C4-2B (cell line): ENCODE results near the gene CHST10.
"Not testable (repeated sequence)": the region's sequence is repeated elsewhere in the genome, so short reads cannot be mapped to it uniquely, and the experiment has no call there.

Experiments
- H3K27ac ChIP-seq: fragments of 450-650 bp; 2 replicates; pipeline ENCODE4 v1.5.1; 2017
- ZFX ChIP-seq: fragments of 450-650 bp; IDR thresholded peaks from 2 replicates; pipeline ENCODE4 v1.6.1; 2017
- TF ChIP-seq, protein P1 (sequence below): fragments of 450-650 bp; conservative IDR thresholded peaks from 2 replicates; pipeline ENCODE4 v1.5.1; 2017; ENCODE audit warnings: mild to moderate bottlenecking

CHST10 gene, protein sequence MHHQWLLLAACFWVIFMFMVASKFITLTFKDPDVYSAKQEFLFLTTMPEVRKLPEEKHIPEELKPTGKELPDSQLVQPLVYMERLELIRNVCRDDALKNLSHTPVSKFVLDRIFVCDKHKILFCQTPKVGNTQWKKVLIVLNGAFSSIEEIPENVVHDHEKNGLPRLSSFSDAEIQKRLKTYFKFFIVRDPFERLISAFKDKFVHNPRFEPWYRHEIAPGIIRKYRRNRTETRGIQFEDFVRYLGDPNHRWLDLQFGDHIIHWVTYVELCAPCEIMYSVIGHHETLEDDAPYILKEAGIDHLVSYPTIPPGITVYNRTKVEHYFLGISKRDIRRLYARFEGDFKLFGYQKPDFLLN

GRCh38 chr2:100416935-100417710 is at the start of gene CHST10:
Gene CHST10 (minus strand): TSS chr2:100417668. CDS start chr2:100406675, 10,993 bp downstream.
- peak within 1 kb of the TSS; percentile 72 for H3K27ac ChIP-seq
- TF ChIP-seq, protein P1, sequence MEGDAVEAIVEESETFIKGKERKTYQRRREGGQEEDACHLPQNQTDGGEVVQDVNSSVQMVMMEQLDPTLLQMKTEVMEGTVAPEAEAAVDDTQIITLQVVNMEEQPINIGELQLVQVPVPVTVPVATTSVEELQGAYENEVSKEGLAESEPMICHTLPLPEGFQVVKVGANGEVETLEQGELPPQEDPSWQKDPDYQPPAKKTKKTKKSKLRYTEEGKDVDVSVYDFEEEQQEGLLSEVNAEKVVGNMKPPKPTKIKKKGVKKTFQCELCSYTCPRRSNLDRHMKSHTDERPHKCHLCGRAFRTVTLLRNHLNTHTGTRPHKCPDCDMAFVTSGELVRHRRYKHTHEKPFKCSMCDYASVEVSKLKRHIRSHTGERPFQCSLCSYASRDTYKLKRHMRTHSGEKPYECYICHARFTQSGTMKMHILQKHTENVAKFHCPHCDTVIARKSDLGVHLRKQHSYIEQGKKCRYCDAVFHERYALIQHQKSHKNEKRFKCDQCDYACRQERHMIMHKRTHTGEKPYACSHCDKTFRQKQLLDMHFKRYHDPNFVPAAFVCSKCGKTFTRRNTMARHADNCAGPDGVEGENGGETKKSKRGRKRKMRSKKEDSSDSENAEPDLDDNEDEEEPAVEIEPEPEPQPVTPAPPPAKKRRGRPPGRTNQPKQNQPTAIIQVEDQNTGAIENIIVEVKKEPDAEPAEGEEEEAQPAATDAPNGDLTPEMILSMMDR: no peak
- peak; percentile 83 for TF ChIP-seq ZFX

DNA sequence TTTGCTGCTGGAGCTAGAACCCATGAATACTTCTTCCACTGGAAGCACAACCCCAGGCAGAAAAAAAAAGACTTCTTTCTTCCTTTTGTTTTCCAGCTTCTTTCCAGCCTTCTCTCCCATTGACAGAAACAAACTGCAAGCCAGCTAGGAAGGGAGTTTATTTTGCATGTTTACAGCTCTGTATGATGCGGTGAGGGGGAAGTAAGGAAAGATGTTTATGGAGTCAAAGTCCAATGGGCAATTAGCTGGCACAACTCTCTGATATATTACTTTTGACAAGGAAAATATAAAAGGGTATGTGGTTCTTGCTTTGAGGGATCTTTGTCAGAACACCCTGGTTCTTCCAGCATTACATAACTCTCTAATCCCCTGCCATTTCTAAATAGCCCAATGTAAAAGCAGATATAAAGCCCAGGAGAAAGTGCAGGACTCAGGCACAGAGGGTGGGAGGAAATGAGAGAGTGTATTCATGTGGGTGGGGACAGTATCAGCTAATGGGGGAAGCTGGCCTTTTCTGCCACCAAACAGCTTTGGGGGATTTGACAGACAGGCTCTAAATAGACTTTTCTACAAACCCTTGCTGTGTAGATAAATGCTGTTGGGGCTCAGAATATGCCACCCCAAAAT is 43.5 kb upstream of the CHST10 start:
- H3K27ac ChIP-seq: no peak overlapping the region
- no peak for TF ChIP-seq ZFX
- TF ChIP-seq, protein P1: no peak

GRCh38 chr2:100456357-100456756 is 38.9 kb upstream of the CHST10 start:
- not testable (repeated sequence) for H3K27ac ChIP-seq

GRCh38 chr2:100453853-100454252 is 36.4 kb upstream of the CHST10 start:
- no peak overlapping the region for H3K27ac ChIP-seq

GRCh38 chr2:100451734-100452133 is 34.3 kb upstream of the CHST10 start:
- no peak overlapping the region for H3K27ac ChIP-seq
- TF ChIP-seq, protein P1: no peak
- no peak for TF ChIP-seq ZFX

More at GRCh38 chr2:100453853-100454252, 36.4 kb upstream of the CHST10 start:
- TF ChIP-seq, protein P1: no peak

DNA sequence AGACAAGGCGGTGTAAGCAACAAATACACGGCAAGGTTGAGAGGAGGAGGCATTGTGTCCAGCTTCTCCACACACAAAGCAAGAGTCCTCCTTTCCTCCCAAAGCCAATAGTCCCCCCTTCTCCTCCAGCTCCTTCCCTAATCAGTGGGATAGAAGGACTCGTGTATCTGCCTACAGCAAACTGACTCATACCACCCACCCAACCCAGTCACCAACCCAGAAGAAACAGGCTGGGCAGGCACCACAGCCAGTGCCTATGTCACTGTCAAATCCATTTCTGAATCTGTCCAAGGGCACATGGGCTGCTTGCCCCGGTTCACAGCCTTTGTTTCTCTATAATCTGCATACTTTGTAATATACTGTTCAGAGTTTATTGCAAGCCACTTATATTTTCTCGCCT is 33.6 kb upstream of the CHST10 start:
- TF ChIP-seq ZFX: no peak
- TF ChIP-seq, protein P1: no peak
- no peak overlapping the region for H3K27ac ChIP-seq

GRCh38 chr2:100446696-100447095 is 29.2 kb upstream of the CHST10 start:
- no peak for TF ChIP-seq ZFX
- no peak overlapping the region for H3K27ac ChIP-seq

GRCh38 chr2:100437751-100438150 is 20.3 kb upstream of the CHST10 start:
- no peak overlapping the region for H3K27ac ChIP-seq
- TF ChIP-seq, protein P1: no peak
- no peak for TF ChIP-seq ZFX
